ENCODE results near the gene GPR61. TPM values are rescaled to one million over a fixed set of nuclear protein-coding genes. Genes with fewer than 3 reads are reported as not detected.

The GPR61 gene
- total RNA-seq, 1 experiment from 2014 or later: 0.48 TPM

DNA sequence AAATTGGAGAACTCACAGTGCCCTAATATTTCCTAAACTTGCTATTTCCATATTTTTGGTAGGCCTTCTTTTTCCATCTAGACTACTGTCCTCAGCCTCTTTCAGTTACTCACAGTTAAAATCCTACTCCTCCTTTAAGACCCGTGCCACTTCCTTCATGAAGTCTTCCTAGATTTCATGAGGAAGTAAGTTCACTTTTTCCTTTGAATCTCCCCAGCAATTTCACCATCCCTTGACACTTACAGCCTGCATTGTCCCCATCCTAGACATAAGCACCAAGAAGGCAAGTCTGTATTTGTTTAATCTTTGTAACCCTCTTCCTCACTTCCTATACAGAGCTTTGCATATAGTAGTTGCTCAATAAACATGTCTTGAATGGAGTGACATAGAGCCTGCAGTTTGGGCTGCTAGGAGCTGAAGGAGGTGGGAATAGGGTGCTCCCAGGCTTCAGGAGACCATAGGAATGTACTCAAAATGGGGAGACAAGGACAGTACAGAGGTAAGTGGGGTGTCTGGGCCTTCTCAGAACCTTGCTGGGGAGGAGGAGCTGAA, 5.3 kb upstream of the GPR61 start:
- Histone ChIP-seq H4K5ac (ENCODE audit: insufficient read length, low read depth, low read length) (no peak overlapping the region), H2AK5ac (ENCODE audit: insufficient read length, low read length) (no peak overlapping the region), H3K18ac (ENCODE audit: insufficient read length, low read depth, low read length) (no peak overlapping the region), H3K23ac (ENCODE audit: insufficient read length, low read depth, low read length) (no peak overlapping the region), H2BK5ac (ENCODE audit: insufficient read length, low read length) (no peak overlapping the region), H3T11ph (ENCODE audit: low read length) (no peak overlapping the region), H2BK15ac (ENCODE audit: low read depth, low read length) (no peak overlapping the region), H3K27me3 (ENCODE audit: insufficient read depth, low read length) (no peaks in the 10 kb centered on the region), H3K14ac (ENCODE audit: insufficient read depth, low read length) (no peak overlapping the region), H3K4me2 (ENCODE audit: insufficient read depth, insufficient read length, low read length) (no peak overlapping the region), H2AFZ (ENCODE audit: low read length) (no peak overlapping the region), H3K27ac (ENCODE audit: insufficient read length, low read depth, low read length) (no peak overlapping the region), H4K20me1 (ENCODE audit: control insufficient read depth, insufficient read depth, insufficient read length) (no peaks in the 10 kb centered on the region), H3K79me1 (ENCODE audit: insufficient read depth, low read depth, low read length, poor library complexity, severe bottlenecking) (no peaks in the 10 kb centered on the region), H4K8ac (replicated peaks; ENCODE audit: insufficient read length, low read depth, low read length) (no peak overlapping the region), H3K79me2 (ENCODE audit: insufficient read depth, low read length) (no peaks in the 10 kb centered on the region), H3K4ac (ENCODE audit: low read depth, low read length) (no peak overlapping the region), H4K91ac (ENCODE audit: insufficient read length, low read depth, low read length) (no peak overlapping the region), H3K23me2 (ENCODE audit: insufficient read length, low read depth, low read length, poor library complexity, severe bottlenecking) (peaks cover 4% of the 10 kb centered on the region), H2BK120ac (ENCODE audit: low read depth, low read length, poor library complexity, severe bottlenecking) (no peak overlapping the region), H3K56ac (ENCODE audit: insufficient read length, low read depth, low read length) (no peak overlapping the region), H3K4me1 (ENCODE audit: insufficient read depth, low read length) (no peaks in the 10 kb centered on the region), H2BK20ac (ENCODE audit: low read depth, low read length, poor library complexity, severe bottlenecking) (no peak overlapping the region), H3K9me3 (ENCODE audit: control insufficient read depth, low read depth, low read length) (no peaks in the 10 kb centered on the region), H3K9ac (ENCODE audit: extremely low read depth, insufficient read length, low read length) (no peak overlapping the region), H2BK12ac (ENCODE audit: insufficient read length, low read depth, low read length) (no peak overlapping the region)
- WGBS (ENCODE audit: extremely low coverage, insufficient read length, low lambda C conversion rate): no CpG with 5 or more reads among the region's 1 CpG
- H3K4me3 Mint-ChIP-seq: no peak overlapping the region; a peak in 1 of 5 replicates
- TF ChIP-seq, protein P1, sequence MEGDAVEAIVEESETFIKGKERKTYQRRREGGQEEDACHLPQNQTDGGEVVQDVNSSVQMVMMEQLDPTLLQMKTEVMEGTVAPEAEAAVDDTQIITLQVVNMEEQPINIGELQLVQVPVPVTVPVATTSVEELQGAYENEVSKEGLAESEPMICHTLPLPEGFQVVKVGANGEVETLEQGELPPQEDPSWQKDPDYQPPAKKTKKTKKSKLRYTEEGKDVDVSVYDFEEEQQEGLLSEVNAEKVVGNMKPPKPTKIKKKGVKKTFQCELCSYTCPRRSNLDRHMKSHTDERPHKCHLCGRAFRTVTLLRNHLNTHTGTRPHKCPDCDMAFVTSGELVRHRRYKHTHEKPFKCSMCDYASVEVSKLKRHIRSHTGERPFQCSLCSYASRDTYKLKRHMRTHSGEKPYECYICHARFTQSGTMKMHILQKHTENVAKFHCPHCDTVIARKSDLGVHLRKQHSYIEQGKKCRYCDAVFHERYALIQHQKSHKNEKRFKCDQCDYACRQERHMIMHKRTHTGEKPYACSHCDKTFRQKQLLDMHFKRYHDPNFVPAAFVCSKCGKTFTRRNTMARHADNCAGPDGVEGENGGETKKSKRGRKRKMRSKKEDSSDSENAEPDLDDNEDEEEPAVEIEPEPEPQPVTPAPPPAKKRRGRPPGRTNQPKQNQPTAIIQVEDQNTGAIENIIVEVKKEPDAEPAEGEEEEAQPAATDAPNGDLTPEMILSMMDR (conservative IDR thresholded peaks at IDR 0.05): no peak
- no peaks in the 10 kb centered on the region; a peak in 1 of 5 replicates for H3K9me3 Mint-ChIP-seq
- H3K27me3 Mint-ChIP-seq (ENCODE audit: low read depth): peaks cover 5% of the 10 kb centered on the region
- no peaks in the 10 kb centered on the region for H3K36me3 Mint-ChIP-seq (ENCODE audit: insufficient read depth in 1 of 3, low read depth in 3 of 3)
- DNase-seq: no peak
- no peak overlapping the region for H3K27ac Mint-ChIP-seq
- H3K4me1 Mint-ChIP-seq: peaks cover 4 to 12% of the 10 kb centered on the region in 2 experiments
